Parathyroid adenoma (tissue), 2 donors: Measurements from ENCODE around the gene SSB.
"Not testable (repeated sequence)": the region's sequence is repeated elsewhere in the genome, so short reads cannot be mapped to it uniquely, and the experiment has no call there.

Source experiments
- H2AFZ ChIP-seq: fragments of 300-600 bp; sonication (generic); one replicate; pipeline ENCODE4 v1.7.0; 2017; ENCODE audit warnings: antibody characterized with exemption, mild to moderate bottlenecking
- H3K27ac ChIP-seq: fragments of 300-600 bp; sonication (generic); one replicate; pipeline ENCODE4 v1.7.0; 2017
- H3K27me3 ChIP-seq: fragments of 300-600 bp; sonication (generic); one replicate; pipeline ENCODE4 v1.7.0; 2017; ENCODE audit warnings: low read length; ENCODE audit not compliant: control insufficient read depth, insufficient read depth
- H3K36me3 ChIP-seq: fragments of 300-600 bp; sonication (generic); one replicate; pipeline ENCODE4 v1.7.0; 2017; ENCODE audit warnings: low read length; ENCODE audit not compliant: control insufficient read depth, insufficient read depth
- H3K4me1 ChIP-seq: fragments of 300-600 bp; sonication (generic); one replicate; pipeline ENCODE4 v1.7.0; 2017; ENCODE audit warnings: control low read depth
- H3K4me2 ChIP-seq: fragments of 300-600 bp; sonication (generic); one replicate; pipeline ENCODE4 v1.7.0; 2017; ENCODE audit warnings: low read length
- H3K4me3 ChIP-seq: fragments of 300-600 bp; sonication (generic); one replicate; pipeline ENCODE4 v1.7.0; 2017; ENCODE audit warnings: low read depth, low read length
- H3K79me2 ChIP-seq: fragments of 300-600 bp; sonication (generic); one replicate; pipeline ENCODE4 v1.7.0; 2017; ENCODE audit warnings: control low read depth
- H3K9ac ChIP-seq: fragments of 300-600 bp; sonication (generic); one replicate; pipeline ENCODE4 v1.7.0; 2017; ENCODE audit warnings: mild to moderate bottlenecking
- H3K9me3 ChIP-seq: fragments of 300-600 bp; sonication (generic); one replicate; pipeline ENCODE4 v1.7.0; 2017; ENCODE audit warnings: low read length; ENCODE audit not compliant: control insufficient read depth
- TF ChIP-seq, protein P1 (sequence below): fragments of 300-600 bp; sonication (generic); IDR thresholded peaks from one replicate; pipeline ENCODE4 v1.7.0; 2017; ENCODE audit warnings: antibody characterized with exemption, mild to moderate bottlenecking
- donor health status: primary hyperparathyroidism.

Gene SSB

GRCh38 chr2:169757356-169757755, 41.3 kb upstream of the SSB start:
- Histone ChIP-seq H3K9me3 (no peaks in the 10 kb centered on the region), H3K4me1 (no peaks in the 10 kb centered on the region), H3K9ac (no peak overlapping the region), H2AFZ (no peak overlapping the region), H3K4me2 (no peak overlapping the region), H3K4me3 (no peak overlapping the region), H3K27me3 (no peaks in the 10 kb centered on the region), H3K79me2 (no peaks in the 10 kb centered on the region), H3K36me3 (no peaks in the 10 kb centered on the region), H3K27ac (no peak overlapping the region)
- TF ChIP-seq, protein P1, sequence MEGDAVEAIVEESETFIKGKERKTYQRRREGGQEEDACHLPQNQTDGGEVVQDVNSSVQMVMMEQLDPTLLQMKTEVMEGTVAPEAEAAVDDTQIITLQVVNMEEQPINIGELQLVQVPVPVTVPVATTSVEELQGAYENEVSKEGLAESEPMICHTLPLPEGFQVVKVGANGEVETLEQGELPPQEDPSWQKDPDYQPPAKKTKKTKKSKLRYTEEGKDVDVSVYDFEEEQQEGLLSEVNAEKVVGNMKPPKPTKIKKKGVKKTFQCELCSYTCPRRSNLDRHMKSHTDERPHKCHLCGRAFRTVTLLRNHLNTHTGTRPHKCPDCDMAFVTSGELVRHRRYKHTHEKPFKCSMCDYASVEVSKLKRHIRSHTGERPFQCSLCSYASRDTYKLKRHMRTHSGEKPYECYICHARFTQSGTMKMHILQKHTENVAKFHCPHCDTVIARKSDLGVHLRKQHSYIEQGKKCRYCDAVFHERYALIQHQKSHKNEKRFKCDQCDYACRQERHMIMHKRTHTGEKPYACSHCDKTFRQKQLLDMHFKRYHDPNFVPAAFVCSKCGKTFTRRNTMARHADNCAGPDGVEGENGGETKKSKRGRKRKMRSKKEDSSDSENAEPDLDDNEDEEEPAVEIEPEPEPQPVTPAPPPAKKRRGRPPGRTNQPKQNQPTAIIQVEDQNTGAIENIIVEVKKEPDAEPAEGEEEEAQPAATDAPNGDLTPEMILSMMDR = no peak

DNA sequence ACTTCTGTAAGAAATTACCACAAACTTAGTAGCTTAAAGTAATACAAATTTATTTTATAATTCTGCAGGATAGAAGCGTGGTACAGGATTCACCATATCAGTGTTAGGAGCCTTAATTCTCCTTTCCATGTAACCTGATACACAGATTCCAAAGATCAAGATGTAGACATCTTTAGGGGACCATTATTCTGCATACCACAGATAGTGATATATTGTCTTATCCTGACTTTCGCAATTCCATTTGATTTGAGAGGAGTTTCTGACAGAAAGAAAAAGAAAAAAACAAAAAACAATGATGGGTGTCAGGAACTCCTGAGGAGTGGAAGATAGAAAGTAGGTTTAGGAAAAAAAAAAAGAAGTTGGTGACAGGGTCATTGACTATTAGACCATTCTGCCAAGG, 40.9 kb upstream of the SSB start:
- no peaks in the 10 kb centered on the region for H3K9me3 ChIP-seq
- no peaks in the 10 kb centered on the region for H3K27me3 ChIP-seq
- no peaks in the 10 kb centered on the region for H3K36me3 ChIP-seq
- no peak overlapping the region for H3K4me3 ChIP-seq
- no peak overlapping the region for H3K4me2 ChIP-seq
- no peak overlapping the region for H3K9ac ChIP-seq
- no peaks in the 10 kb centered on the region for H3K4me1 ChIP-seq
- H3K79me2 ChIP-seq = no peaks in the 10 kb centered on the region
- no peak overlapping the region for H2AFZ ChIP-seq
- no peak overlapping the region for H3K27ac ChIP-seq
- TF ChIP-seq, protein P1 = no peak

DNA sequence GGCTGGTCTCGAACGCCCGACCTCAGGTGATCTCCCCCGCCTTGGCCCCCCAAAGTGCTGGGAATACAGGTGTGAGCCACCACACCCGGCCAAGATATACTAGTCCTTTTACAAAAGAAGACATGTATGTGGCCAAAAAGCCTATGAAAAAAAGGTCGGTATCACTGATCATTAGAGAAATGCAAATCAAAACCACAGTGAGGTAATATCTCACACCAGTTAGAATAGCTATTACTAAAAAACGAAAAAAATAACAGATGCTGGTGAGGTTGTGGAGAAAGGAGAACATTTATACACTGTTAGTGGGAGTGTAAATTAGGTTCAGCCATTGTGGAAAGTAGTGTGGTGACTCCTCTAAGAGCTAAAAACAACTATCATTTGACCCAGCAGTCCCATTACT, 38.7 kb upstream of the SSB start:
- Histone ChIP-seq H3K4me3 (no peak overlapping the region), H3K9ac (no peak overlapping the region), H2AFZ (no peak overlapping the region), H3K27me3 (no peaks in the 10 kb centered on the region), H3K4me2 (no peak overlapping the region), H3K79me2 (no peaks in the 10 kb centered on the region), H3K9me3 (no peaks in the 10 kb centered on the region), H3K36me3 (no peaks in the 10 kb centered on the region), H3K27ac (no peak overlapping the region), H3K4me1 (no peaks in the 10 kb centered on the region)
- TF ChIP-seq, protein P1 = no peak

DNA sequence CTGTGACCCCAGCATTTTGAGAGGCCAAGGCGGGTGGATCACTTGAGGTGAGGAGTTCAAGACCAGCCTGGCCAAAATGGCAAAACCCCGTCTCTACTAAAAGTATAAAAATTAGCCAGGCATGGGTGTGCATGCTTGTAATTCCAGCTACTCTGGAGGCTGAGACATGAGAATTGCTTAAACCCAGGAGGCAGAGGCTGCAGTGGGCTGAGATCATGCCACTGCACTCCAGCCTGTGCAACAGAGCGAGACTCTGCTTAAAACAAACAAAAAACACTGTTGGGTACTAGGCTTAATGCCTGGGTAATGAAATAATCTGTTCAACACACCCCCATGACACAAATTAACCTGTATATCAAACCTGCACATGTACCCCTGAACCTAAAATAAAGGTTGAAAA, 37.9 kb upstream of the SSB start:
- not testable (repeated sequence) for H3K4me2 ChIP-seq, H3K4me1 ChIP-seq, H3K9ac ChIP-seq, H3K79me2 ChIP-seq, H3K4me3 ChIP-seq, H2AFZ ChIP-seq, H3K27ac ChIP-seq, H3K9me3 ChIP-seq, H3K27me3 ChIP-seq, H3K36me3 ChIP-seq

DNA sequence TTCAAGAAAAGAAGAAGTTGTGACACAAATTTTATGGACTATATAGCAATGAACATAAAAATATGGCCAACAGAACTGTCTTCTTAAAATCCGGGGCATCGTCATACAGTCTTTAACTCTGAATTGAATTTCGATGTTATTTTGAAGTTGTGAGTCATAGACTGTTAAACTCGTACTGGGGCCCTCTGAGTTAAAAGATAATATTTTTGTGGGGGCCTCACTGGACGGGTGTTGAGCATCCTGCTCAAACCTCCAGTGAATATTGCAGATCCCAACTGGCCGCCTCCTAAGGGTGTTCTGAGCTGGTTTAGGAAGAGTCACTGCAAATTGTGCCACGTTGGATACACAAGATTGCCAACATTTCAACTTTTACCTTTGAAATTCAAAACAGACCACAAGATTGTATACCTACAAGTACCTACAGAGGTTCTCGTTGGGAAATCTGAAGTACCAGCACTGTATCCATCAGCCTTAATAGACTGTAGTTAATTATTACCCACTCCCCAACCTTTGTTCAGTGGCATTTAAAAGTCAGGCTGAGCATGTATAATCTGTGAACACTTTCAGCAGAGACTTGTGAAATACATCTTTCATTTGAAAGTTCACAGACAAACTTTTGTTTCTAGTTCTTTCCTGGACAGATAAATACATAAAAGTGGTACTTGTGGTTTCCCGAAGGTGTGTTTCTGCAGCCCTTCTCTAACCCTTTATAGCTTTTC, 37.3 kb upstream of the SSB start:
- no peaks in the 10 kb centered on the region for H3K36me3 ChIP-seq
- H3K27ac ChIP-seq = no peak overlapping the region

More for the DNA sequence above, 37.3 kb upstream of the SSB start:
- no peaks in the 10 kb centered on the region for H3K27me3 ChIP-seq
- no peaks in the 10 kb centered on the region for H3K4me1 ChIP-seq
- H3K79me2 ChIP-seq = no peaks in the 10 kb centered on the region
- TF ChIP-seq, protein P1 = no peak
- H3K9me3 ChIP-seq = no peaks in the 10 kb centered on the region
- H3K4me2 ChIP-seq = no peak overlapping the region
- H2AFZ ChIP-seq = no peak overlapping the region
- no peak overlapping the region for H3K4me3 ChIP-seq
- H3K9ac ChIP-seq = no peak overlapping the region
